GM18517 (cell line): ENCODE results near the gene GADD45A.

ENCODE experiments used
- ATAC-seq: cut with Tn5 transposase; IDR thresholded peaks from one replicate; pipeline ENCODE4 v1.9.1; 2021; ENCODE audit warnings: mild to moderate bottlenecking, moderate library complexity; ENCODE audit not compliant: unreplicated experiment

GADD45A gene

GRCh38 chr1:67687649-67688048, 2.6 kb downstream of the GADD45A start:
- no peak for ATAC-seq

GRCh38 chr1:67688526-67689219, 3.7 kb downstream of the GADD45A start:
- no peak for ATAC-seq

- ATAC-seq, result no peak
Measured at GRCh38 chr1:67689267-67690017, 4.4 kb downstream of the GADD45A start.

GRCh38 chr1:67690018-67690363, 5.0 kb downstream of the GADD45A start:
- ATAC-seq, result no peak

GRCh38 chr1:67690411-67690810, 5.4 kb downstream of the GADD45A start:
- ATAC-seq, result no peak

GRCh38 chr1:67691712-67692111, 6.7 kb downstream of the GADD45A start:
- ATAC-seq, result no peak

GRCh38 chr1:67695963-67696362, 11.0 kb downstream of the GADD45A start:
- ATAC-seq, result no peak

GRCh38 chr1:67696708-67697107, 11.7 kb downstream of the GADD45A start:
- ATAC-seq, result no peak

GRCh38 chr1:67700220-67700619, 15.2 kb downstream of the GADD45A start:
- ATAC-seq, result no peak

GRCh38 chr1:67700692-67701410, 15.8 kb downstream of the GADD45A start:
- no peak for ATAC-seq

- no peak for ATAC-seq
Measured at GRCh38 chr1:67701876-67702275, 16.9 kb downstream of the GADD45A start.

GRCh38 chr1:67704351-67704750, 19.4 kb downstream of the GADD45A start:
- no peak for ATAC-seq

- ATAC-seq, result no peak
Measured at GRCh38 chr1:67705735-67706453, 20.9 kb downstream of the GADD45A start.

- no peak for ATAC-seq
Measured at GRCh38 chr1:67708606-67709005, 23.6 kb downstream of the GADD45A start.

GRCh38 chr1:67710417-67710816, 25.4 kb downstream of the GADD45A start:
- no peak for ATAC-seq

- ATAC-seq, result no peak
Measured at GRCh38 chr1:67711158-67711854, 26.3 kb downstream of the GADD45A start.

- ATAC-seq, result no peak
Measured at GRCh38 chr1:67711855-67712212, 26.8 kb downstream of the GADD45A start.

- ATAC-seq, result no peak
Measured at GRCh38 chr1:67713057-67713846, 28.3 kb downstream of the GADD45A start.

- no peak for ATAC-seq
Measured at GRCh38 chr1:67715819-67716218, 30.8 kb downstream of the GADD45A start.

- no peak for ATAC-seq
Measured at GRCh38 chr1:67716800-67717199, 31.8 kb downstream of the GADD45A start.
